ENCODE measurements around the gene KDM5A.

DNA sequence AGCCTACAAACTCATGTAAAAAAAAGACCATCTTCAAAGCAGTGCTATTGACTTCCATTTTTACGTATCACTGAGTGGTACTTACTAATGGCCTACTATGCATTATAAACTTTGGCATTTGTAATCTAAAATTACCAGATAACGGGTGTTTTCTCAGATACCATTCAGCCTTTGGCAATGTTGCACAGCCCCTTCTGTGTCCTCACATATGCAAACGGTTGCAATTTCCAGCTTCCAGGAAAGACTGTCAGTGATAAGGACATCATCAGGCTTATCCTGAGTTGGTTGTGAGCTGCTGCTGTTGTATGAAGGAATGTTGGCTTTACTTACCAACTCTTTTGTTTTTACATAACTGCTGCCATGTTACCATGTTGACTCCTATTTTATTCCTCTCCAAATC lies 124.9 kb downstream of the KDM5A start:
- TF ChIP-seq, protein P1, sequence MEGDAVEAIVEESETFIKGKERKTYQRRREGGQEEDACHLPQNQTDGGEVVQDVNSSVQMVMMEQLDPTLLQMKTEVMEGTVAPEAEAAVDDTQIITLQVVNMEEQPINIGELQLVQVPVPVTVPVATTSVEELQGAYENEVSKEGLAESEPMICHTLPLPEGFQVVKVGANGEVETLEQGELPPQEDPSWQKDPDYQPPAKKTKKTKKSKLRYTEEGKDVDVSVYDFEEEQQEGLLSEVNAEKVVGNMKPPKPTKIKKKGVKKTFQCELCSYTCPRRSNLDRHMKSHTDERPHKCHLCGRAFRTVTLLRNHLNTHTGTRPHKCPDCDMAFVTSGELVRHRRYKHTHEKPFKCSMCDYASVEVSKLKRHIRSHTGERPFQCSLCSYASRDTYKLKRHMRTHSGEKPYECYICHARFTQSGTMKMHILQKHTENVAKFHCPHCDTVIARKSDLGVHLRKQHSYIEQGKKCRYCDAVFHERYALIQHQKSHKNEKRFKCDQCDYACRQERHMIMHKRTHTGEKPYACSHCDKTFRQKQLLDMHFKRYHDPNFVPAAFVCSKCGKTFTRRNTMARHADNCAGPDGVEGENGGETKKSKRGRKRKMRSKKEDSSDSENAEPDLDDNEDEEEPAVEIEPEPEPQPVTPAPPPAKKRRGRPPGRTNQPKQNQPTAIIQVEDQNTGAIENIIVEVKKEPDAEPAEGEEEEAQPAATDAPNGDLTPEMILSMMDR (IDR thresholded peaks at IDR 0.05), result no peak
- TF ChIP-seq POLR2A (IDR thresholded peaks at IDR 0.05), result no peak
